NCI-H146 (cell line): ENCODE results near the gene MRPL41.
"Not testable (repeated sequence)": the region's sequence is repeated elsewhere in the genome, so short reads cannot be mapped to it uniquely, and the experiment has no call there.

Source experiments
- DNase-seq: peaks from one replicate; lab custom pipeline; 2025; lab: John Stamatoyannopoulos, UW

The MRPL41 gene

DNA sequence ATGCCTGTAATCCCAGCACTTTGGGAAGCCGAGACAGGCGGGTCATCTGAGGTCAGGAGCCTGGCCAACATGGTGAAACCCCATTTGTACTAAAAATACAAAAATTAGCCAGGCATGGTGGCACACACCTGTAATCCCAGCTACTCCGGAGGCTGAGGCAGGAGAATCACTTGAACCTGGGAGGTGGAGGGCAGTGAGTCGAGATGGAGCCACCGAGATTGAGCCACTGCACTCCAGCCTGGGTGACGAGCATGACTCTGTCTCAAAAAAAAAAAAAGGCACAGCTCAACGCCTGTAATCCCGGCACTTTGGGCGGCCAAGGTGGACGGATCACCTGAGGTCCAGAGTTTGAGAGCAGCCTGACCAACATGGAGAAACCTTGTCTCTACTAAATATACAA, 2.0 kb downstream of the MRPL41 start:
- not testable (repeated sequence) for DNase-seq

GRCh38 chr9:137554349-137554748, 2.7 kb downstream of the MRPL41 start:
- no peak for DNase-seq

DNA sequence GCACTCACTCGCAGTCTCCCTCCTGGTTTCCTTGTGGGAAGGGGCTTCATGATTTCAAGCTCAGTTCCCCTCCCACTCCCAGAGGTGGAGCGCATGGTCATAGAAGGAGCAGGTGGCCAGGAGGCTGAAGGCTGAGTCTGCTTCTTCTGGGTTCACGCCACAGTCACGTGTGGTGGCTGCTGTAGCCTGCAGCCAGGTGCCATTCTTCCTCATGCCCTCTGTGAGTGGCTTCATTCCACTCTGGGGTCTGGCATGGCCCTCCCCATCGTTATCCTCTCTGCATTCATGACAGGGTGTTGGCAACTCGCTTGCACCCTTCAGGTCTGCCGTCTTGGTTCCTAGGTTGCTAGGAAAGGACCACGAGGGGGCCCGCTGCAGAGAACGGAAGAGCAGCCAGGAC, 3.5 kb downstream of the MRPL41 start:
- DNase-seq: no peak

DNA sequence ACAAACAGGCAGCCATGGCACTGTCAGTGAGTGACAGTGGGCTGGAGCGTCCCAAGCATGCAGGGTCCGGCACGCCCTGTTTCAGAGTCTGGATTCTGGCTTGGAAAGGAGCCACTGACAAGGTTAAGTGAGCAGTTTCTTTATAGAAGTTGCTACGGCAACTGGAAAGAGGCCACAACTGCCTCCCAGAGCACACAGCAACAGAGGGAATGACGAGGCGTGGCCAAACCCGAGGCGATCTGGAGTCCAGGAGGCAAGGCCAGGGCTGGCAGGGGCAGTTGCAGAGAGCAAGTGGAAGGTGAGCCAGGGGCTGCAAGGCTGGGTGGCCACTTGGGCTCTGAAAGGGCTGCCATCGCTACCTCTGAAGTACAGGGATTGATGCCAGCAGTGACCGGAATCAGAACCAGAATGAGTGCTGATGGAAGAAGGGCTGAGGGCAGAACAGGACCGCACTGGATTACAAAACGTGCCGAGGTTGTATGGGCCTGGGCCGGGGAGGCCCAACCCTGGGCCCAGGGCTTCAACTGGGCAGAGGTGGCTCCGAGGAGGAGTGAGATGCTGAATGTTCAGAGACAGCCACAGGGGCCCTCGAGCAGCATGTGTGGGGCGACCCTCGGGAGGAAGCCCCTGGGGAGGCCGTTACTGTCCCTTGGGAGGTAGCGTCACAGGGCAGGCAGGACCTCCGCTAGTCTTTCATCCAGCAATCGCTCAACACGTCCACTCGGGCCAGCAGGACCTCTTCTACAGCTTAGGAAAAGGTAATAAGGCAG, 4.6 kb downstream of the MRPL41 start:
- DNase-seq: no peak

GRCh38 chr9:137558127-137558526, 6.4 kb downstream of the MRPL41 start:
- DNase-seq: no peak

GRCh38 chr9:137564134-137564533, 12.5 kb downstream of the MRPL41 start:
- DNase-seq: no peak

- DNase-seq: no peak
These were observed 13.2 kb downstream of the MRPL41 start for GRCh38 chr9:137564817-137565411.

- not testable (repeated sequence) for DNase-seq
These were observed 16.8 kb downstream of the MRPL41 start for GRCh38 chr9:137568445-137568844.

- no peak for DNase-seq
These were observed 18.0 kb downstream of the MRPL41 start for GRCh38 chr9:137569609-137570203.

- no peak for DNase-seq
These were observed 18.9 kb downstream of the MRPL41 start for GRCh38 chr9:137570566-137570965.

DNA sequence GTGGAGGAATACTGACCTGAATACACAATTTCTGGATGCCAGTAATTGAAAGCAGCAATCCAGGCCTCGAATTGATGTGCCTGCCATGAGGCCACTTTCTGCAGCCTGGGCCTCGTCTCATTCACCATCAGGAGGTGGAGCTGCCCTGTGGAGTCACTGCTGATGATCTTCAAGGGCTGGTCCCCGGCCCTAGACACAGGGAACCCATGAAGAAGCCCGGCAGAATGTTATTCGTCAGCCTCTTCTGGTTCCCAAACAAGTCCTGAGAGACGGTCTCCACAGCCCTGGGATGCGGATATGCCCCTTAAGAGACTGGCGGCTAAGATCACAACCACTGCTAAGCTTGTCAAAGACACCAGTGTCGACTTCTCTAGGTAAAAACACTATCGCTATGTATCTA, 22.5 kb downstream of the MRPL41 start:
- no peak for DNase-seq

DNA sequence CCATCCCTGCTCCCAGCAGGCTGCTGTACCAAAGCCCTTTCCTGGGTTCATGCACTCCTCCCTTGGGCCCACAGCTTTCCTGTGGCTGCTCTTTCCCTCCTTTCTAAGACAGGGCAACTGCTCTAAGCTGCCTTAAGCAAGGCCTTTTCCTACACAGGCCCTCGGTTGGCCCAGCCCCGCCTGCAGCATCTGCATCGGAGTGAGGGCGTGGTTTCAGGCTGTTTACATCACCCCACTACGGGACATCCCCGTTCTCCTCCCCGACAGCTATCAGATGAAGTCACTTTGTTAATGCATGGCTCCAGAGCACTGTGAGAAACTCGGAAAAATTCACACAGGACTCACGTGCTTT, 23.7 kb downstream of the MRPL41 start:
- DNase-seq: no peak

GRCh38 chr9:137575716-137576411, 24.2 kb downstream of the MRPL41 start:
- no peak for DNase-seq

GRCh38 chr9:137578518-137579258, 27.0 kb downstream of the MRPL41 start, which contains the start of gene DPH7:
TSS of gene DPH7 (minus strand) at chr9:137578925. CDS start at chr9:137578777, 148 bp downstream.
- peak; percentile 86 for DNase-seq

DNA sequence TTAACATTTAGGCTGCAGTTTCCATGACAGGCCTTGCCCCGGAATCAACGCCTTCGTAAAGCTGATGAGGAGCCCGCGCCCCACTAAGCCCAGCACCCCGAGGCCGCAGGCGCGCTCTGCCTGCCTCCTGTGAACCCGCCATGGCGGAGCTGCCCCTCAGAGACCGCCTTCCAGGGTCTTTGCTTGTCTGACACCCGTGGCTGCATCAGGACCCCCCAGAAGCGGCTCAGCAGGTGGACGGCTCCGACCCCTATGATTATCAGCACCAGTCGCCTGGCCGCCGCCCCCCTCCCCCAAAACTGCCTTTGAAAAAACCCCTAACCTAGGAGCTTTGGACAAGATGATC, 27.6 kb downstream of the MRPL41 start:
- DNase-seq: no peak

- peak; percentile 10 for DNase-seq
These were observed 28.7 kb downstream of the MRPL41 start for GRCh38 chr9:137580209-137580953.

DNA sequence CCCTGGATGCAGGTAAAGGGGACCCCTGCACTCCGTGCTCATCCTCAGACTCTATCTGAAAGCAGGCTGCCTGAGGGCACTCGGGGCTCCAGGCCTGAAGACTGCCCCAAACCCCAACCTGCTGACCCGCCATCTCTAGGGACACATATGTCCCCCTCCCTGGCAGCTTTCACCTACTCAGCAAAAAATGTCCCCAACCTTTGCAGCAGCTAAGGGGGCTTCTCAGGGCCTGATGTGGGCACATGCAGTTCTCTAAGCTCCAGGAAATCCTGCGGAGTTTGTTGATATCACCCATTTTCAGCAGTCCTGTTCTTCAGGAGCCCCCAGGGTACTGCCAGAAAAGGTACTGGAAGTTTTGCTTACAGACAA, 29.3 kb downstream of the MRPL41 start:
- no peak for DNase-seq

DNA sequence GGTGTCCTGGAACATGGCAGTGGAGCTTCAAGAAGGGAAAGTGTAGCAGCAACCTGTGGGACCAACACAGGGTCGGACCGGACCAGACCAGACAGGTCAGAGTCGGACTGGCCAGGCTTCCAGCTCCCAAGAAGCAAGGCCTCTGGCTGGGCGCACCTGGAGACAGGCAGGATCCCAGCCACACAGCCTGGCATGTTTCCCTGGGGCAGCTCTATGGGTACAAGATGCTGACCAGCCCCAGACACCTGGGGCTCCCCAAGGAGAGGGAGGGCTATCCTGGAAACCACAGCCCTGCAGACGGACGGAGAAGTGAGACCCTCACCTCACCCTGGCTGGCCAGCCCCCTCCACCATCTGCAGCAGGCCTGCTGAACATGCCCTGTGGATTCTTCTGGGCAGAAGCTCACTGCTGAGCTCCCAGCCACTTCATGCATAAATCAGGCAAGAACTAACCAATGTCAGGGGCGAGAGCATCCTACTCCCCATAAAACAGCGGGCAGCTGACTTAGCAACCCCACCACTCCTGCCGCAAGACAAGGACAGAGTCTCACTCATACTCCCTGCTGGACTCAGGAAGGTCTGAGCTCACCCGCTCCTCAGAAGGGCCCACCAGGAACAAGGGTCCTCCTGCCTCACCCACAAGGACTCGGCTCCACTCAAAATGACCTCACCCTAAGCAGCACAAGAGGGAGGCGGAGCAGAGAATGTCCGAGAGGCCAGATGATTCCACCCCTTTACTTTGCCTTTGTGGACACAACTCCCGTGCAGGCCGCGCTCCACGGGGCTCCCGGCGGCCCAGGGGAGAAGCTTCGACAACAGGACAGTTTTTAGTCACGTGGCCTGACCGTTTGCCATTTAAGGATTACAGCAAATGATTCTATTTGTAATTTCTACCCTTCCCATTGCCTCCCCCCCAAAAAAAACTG, 29.9 kb downstream of the MRPL41 start:
- DNase-seq: no peak

- no peak for DNase-seq
These were observed 30.7 kb downstream of the MRPL41 start for GRCh38 chr9:137582286-137582860.

GRCh38 chr9:137583347-137583746, 31.7 kb downstream of the MRPL41 start:
- no peak for DNase-seq
